Measurements from ENCODE around the gene CCDC171. TPM values are rescaled to one million over a fixed set of nuclear protein-coding genes. Genes with fewer than 3 reads are reported as not detected.

The CCDC171 gene
- total and polyA plus RNA-seq, 4 experiments from 2014 or later = 0.11 to 1.9 (median 1.0) TPM

DNA sequence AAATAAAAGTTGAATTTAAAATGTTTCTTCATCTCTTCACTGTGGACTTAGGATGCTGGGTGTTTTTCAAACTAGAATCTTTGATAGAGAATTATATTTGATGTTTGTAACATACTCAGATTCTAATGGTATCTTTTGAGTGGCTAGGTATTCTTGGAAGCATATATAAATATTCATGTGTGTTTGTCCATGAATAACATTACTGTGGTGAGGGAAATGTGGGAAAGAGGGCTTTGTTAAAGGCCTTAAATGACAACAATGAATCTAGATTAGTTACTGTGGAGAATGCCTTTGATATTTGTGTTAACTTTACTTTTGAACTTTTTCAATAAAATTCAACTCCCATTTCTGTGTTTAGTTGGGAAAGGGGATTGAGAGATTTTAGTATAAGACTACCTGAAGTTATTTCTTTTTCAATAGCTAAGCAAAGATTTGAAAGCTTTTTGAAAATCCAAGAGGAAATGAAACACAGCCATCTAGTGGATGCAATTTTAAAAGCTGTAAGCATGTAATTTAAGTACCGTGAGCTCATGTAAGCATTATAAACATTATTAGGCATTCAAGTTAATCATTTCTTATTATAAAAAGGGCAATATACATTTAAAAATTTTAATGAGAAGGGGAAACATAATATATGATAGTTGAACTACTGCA is 69.6 kb downstream of the CCDC171 start:
- no peak for DNase-seq
- ChIA-PET POLR2A (ENCODE audit: partially characterized antibody) (no interaction called here), CTCF (ENCODE audit: partially characterized antibody) (interaction anchor here (1.1 kb wide), 1 partner anchor 413 kb away, joined by 3 read pairs; no protein-coding TSS in a partner anchor)
- H3K27ac ChIP-seq (ENCODE audit: low read depth, low read length) = no peak overlapping the region
- no peak overlapping the region for H3K4me3 ChIP-seq (ENCODE audit: low read length in 2 of 2)
- H3K27me3 ChIP-seq (ENCODE audit: insufficient read depth, low read length) = no peaks in the 10 kb centered on the region
- Mint-ChIP-seq H3K4me3 (no peak overlapping the region), H3K4me1 (no peaks in the 10 kb centered on the region), H3K9me3 (peaks cover 0 to 7% (median 3%) of the 10 kb centered on the region in 8 donors), H3K36me3 (peaks cover 0 to 14% of the 10 kb centered on the region in 2 donors), H3K27me3 (no peaks in the 10 kb centered on the region), H3K27ac (no peak overlapping the region)
- no peaks in the 10 kb centered on the region for H3K36me3 ChIP-seq (ENCODE audit: insufficient read depth, low read length)
- H3K4me1 ChIP-seq (ENCODE audit: insufficient read depth, low read length) = no peaks in the 10 kb centered on the region
- intact Hi-C loops (cut with micrococcal nuclease) = no loop called here
- no peaks in the 10 kb centered on the region for H3K9me3 ChIP-seq (ENCODE audit: control insufficient read depth in 1 of 2, low read length in 2 of 2)

DNA sequence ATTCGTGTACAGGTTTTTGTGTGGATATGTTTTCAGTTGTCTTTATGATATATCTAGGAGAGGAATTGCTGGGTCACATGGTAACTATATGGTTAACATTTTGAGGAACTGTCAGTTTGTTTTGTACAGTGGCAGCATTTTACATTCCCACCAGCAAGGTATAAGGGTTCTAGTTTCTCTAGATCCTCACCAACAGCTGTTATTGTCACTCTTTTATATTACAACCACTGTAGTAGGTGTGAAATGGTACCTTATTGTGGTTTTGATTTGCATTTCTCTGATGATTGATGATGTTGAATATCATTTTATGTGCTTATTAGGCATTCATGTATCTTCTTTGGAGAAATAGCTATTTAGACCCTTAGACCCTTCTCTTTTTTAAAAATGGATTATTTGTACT is 82.9 kb downstream of the CCDC171 start:
- DNase-seq = no peak
- Histone ChIP-seq H3K4me3 (ENCODE audit: low read length in 2 of 2) (no peak overlapping the region), H3K27ac (ENCODE audit: low read depth, low read length) (no peak overlapping the region), H3K4me1 (ENCODE audit: insufficient read depth, low read length) (no peaks in the 10 kb centered on the region), H3K36me3 (ENCODE audit: insufficient read depth, low read length) (no peaks in the 10 kb centered on the region), H3K27me3 (ENCODE audit: insufficient read depth, low read length) (no peaks in the 10 kb centered on the region), H3K9me3 (ENCODE audit: control insufficient read depth in 1 of 2, low read length in 2 of 2) (no peaks in the 10 kb centered on the region)
- Mint-ChIP-seq H3K36me3 (no peaks in the 10 kb centered on the region), H3K4me1 (no peaks in the 10 kb centered on the region), H3K4me3 (no peak overlapping the region), H3K9me3 (peaks cover 0 to 11% (median 4%) of the 10 kb centered on the region in 8 donors), H3K27me3 (no peaks in the 10 kb centered on the region), H3K27ac (no peak overlapping the region)
- POLR2A ChIA-PET (ENCODE audit: partially characterized antibody) = no interaction called here
- intact Hi-C loops (cut with micrococcal nuclease) = no loop called here
- CTCF ChIA-PET (ENCODE audit: partially characterized antibody) = no interaction called here

DNA sequence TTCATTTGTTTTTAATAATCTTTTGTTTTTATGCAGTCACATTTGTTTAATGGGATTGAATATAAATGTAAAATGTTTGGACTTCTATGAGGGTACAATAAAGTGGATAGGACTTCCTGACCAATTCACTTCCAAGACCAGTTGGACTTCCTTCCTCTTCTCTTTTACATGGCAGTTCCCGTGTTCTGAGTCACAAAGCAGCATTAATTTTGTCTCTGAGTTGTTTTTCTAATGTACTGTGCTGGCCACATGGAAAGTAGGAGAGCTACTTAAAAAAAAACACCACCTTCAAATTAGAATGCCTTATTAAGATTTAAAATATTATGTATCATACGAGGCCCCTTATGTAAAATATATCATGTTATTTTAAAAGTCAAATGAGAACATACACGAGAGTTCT is 87.3 kb downstream of the CCDC171 start:
- no peaks in the 10 kb centered on the region for H3K9me3 ChIP-seq (ENCODE audit: control insufficient read depth in 1 of 2, low read length in 2 of 2)
- H3K27ac ChIP-seq (ENCODE audit: low read depth, low read length) = no peak overlapping the region
- H3K4me1 ChIP-seq (ENCODE audit: insufficient read depth, low read length) = no peaks in the 10 kb centered on the region
- POLR2A ChIA-PET (ENCODE audit: partially characterized antibody) = no interaction called here
- H3K36me3 ChIP-seq (ENCODE audit: insufficient read depth, low read length) = no peaks in the 10 kb centered on the region
- no peaks in the 10 kb centered on the region for H3K36me3 Mint-ChIP-seq
- H3K4me3 ChIP-seq (ENCODE audit: low read length in 2 of 2) = no peak overlapping the region
- CTCF ChIA-PET (ENCODE audit: partially characterized antibody) = interaction anchor here (2.8 kb wide), 1 partner anchor 13 kb away, joined by 9 read pairs; no protein-coding TSS in a partner anchor
- H3K4me1 Mint-ChIP-seq = peaks cover 0 to 1% (median 0%) of the 10 kb centered on the region in 4 donors
- intact Hi-C loops (cut with micrococcal nuclease) = loop anchor here (10.0 kb wide), 1 partner anchor 535 kb away; no protein-coding TSS in a partner anchor
- no peak for DNase-seq
- peaks cover 0 to 2% of the 10 kb centered on the region in 2 donors for H3K27me3 Mint-ChIP-seq
- H3K9me3 Mint-ChIP-seq = no peaks in the 10 kb centered on the region
- no peak overlapping the region for H3K4me3 Mint-ChIP-seq
- no peaks in the 10 kb centered on the region for H3K27me3 ChIP-seq (ENCODE audit: insufficient read depth, low read length)
- H3K27ac Mint-ChIP-seq = peak overlapping the region in 1 of 7 donors; percentile 8

DNA sequence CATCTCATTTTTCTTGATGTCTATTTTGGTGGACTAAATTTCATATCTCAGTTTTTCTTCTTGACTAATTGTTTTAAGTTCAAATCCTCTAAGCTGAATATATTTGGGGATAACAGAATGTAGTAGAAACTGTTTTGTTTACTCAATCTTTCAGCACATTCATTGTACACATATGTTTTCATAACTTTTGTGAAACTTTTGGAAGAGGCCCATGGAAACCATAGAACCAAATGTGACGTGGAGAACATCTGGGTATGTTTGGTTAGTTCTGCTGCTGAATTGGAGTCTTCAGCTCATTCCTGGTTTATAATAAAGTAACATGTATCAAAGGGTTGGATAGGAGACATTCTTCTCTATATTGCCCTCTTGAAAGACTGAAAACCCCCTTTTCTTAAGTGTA is 88.4 kb downstream of the CCDC171 start:
- no peaks in the 10 kb centered on the region for H3K36me3 Mint-ChIP-seq
- no peaks in the 10 kb centered on the region for H3K9me3 ChIP-seq (ENCODE audit: control insufficient read depth in 1 of 2, low read length in 2 of 2)
- peaks cover 0 to 9% (median 0%) of the 10 kb centered on the region in 8 donors for H3K9me3 Mint-ChIP-seq
- H3K4me1 ChIP-seq (ENCODE audit: insufficient read depth, low read length) = no peaks in the 10 kb centered on the region
- intact Hi-C loops (cut with micrococcal nuclease) = loop anchor here (10.0 kb wide), 1 partner anchor 536 kb away; no protein-coding TSS in a partner anchor
- H3K4me1 Mint-ChIP-seq = peaks cover 0 to 1% (median 0%) of the 10 kb centered on the region in 4 donors
- no peaks in the 10 kb centered on the region for H3K27me3 ChIP-seq (ENCODE audit: insufficient read depth, low read length)
- CTCF ChIA-PET (ENCODE audit: partially characterized antibody) = interaction anchor here (2.8 kb wide), 1 partner anchor 11 kb away, joined by 9 read pairs; no protein-coding TSS in a partner anchor
- H3K4me3 ChIP-seq (ENCODE audit: low read length in 2 of 2) = no peak overlapping the region
- H3K27ac ChIP-seq (ENCODE audit: low read depth, low read length) = no peak overlapping the region
- no peak for DNase-seq
- no peak overlapping the region for H3K27ac Mint-ChIP-seq
- no peak overlapping the region for H3K4me3 Mint-ChIP-seq
- H3K27me3 Mint-ChIP-seq = peaks cover 2% of the 10 kb centered on the region in 2 donors
- H3K36me3 ChIP-seq (ENCODE audit: insufficient read depth, low read length) = no peaks in the 10 kb centered on the region
- POLR2A ChIA-PET (ENCODE audit: partially characterized antibody) = no interaction called here

DNA sequence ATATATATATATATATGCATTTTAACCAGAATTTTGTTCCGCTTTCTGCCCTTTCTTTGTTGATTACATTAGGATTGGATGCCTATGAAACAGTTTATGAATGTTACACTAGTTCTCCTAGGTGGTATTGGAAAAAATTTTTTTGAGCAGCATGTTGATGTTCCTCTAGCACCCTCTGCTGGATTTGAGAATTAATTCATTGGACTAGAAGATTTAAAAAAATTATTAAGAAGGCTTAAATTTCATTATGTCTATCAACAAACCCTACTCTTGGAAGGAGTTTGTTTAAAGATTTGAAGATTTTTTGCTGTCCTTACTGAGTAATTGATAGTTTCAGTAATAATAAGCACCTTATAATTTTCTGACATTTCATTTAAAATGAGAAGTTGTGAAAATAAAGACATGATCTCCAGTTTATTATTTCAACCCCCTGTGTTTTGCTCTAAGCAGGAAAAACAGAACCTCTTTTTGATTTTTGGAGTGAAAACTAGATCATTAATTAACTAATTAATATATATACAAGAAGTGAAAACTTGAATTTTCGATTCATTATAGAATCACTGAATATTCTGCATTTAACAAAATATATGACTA is 89.6 kb downstream of the CCDC171 start:
- DNase-seq = peak in 4 of 5 donors; percentile 6 to 15 (median 12)
- H3K9me3 Mint-ChIP-seq = peaks cover 0 to 10% (median 0%) of the 10 kb centered on the region in 8 donors
- intact Hi-C loops (cut with micrococcal nuclease) = loop anchor here (10.0 kb wide), 1 partner anchor 538 kb away; no protein-coding TSS in a partner anchor
- Histone ChIP-seq H3K27me3 (ENCODE audit: insufficient read depth, low read length) (no peaks in the 10 kb centered on the region), H3K36me3 (ENCODE audit: insufficient read depth, low read length) (no peaks in the 10 kb centered on the region), H3K27ac (ENCODE audit: low read depth, low read length) (no peak overlapping the region), H3K4me1 (ENCODE audit: insufficient read depth, low read length) (no peaks in the 10 kb centered on the region), H3K9me3 (ENCODE audit: control insufficient read depth in 1 of 2, low read length in 2 of 2) (no peaks in the 10 kb centered on the region), H3K4me3 (ENCODE audit: low read length in 2 of 2) (no peak overlapping the region)
- H3K4me3 Mint-ChIP-seq = no peak overlapping the region
- POLR2A ChIA-PET (ENCODE audit: partially characterized antibody) = no interaction called here
- H3K27me3 Mint-ChIP-seq = peaks cover 2 to 3% of the 10 kb centered on the region in 2 donors
- no peaks in the 10 kb centered on the region for H3K36me3 Mint-ChIP-seq
- no peak overlapping the region for H3K27ac Mint-ChIP-seq
- CTCF ChIA-PET (ENCODE audit: partially characterized antibody) = interaction anchor here (2.8 kb wide), 1 partner anchor 10 kb away, joined by 9 read pairs; no protein-coding TSS in a partner anchor
- peaks cover 0 to 1% (median 0%) of the 10 kb centered on the region in 4 donors for H3K4me1 Mint-ChIP-seq

DNA sequence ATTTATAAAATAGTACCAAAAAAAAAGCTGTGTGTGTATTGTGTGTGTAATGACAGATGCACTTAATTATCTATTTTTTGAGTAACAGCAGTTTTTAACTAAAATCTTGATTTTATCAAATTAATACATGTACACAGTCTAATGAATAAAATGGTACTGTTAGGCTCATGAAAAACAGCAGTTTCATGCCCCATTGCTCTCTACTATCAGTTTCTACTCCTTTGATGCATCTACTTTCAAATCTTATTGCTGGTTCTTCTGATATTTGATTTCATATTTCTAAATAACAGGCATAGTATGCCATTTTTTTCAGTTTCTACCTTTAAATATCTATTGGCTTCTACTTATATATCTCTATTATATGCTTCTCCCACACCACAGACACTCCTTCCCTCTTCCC is 117.4 kb downstream of the CCDC171 start:
- Histone ChIP-seq H3K4me3 (ENCODE audit: low read length in 2 of 2) (no peak overlapping the region), H3K4me1 (ENCODE audit: insufficient read depth, low read length) (no peaks in the 10 kb centered on the region), H3K9me3 (ENCODE audit: control insufficient read depth in 1 of 2, low read length in 2 of 2) (no peaks in the 10 kb centered on the region), H3K36me3 (ENCODE audit: insufficient read depth, low read length) (no peaks in the 10 kb centered on the region), H3K27me3 (ENCODE audit: insufficient read depth, low read length) (no peaks in the 10 kb centered on the region), H3K27ac (ENCODE audit: low read depth, low read length) (no peak overlapping the region)
- Mint-ChIP-seq H3K27me3 (no peaks in the 10 kb centered on the region), H3K36me3 (peaks cover 0 to 2% of the 10 kb centered on the region in 2 donors), H3K4me1 (no peaks in the 10 kb centered on the region), H3K27ac (no peak overlapping the region), H3K4me3 (no peak overlapping the region), H3K9me3 (peaks cover 0 to 21% (median 7%) of the 10 kb centered on the region in 8 donors)
- ChIA-PET POLR2A (ENCODE audit: partially characterized antibody) (interaction anchor here (0.7 kb wide), 1 partner anchor 668 kb away, joined by 3 read pairs; no protein-coding TSS in a partner anchor), CTCF (ENCODE audit: partially characterized antibody) (no interaction called here)
- no peak for DNase-seq
- intact Hi-C loops (cut with micrococcal nuclease) = no loop called here

DNA sequence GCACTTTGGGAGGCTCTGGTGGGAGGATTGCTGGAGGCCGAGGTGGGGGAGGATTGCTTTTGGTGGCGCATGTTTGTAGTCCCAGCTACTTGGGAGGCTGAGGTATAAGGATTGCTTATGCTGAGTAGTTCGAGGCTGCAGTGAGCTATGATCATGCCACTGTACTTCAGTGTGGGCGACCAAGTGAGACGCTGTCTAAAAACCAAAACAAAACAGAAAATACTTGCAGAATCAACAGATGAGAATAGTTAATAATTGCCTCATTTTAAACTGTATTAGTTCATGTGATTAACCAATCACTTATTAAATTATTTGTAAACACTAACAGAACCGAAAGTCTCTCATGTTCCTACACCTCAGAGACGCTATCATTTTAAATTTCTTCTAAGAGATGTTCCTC is 118.1 kb downstream of the CCDC171 start:
- Histone ChIP-seq H3K27ac (ENCODE audit: low read depth, low read length) (no peak overlapping the region), H3K27me3 (ENCODE audit: insufficient read depth, low read length) (no peaks in the 10 kb centered on the region), H3K4me1 (ENCODE audit: insufficient read depth, low read length) (no peaks in the 10 kb centered on the region), H3K9me3 (ENCODE audit: control insufficient read depth in 1 of 2, low read length in 2 of 2) (no peaks in the 10 kb centered on the region), H3K36me3 (ENCODE audit: insufficient read depth, low read length) (no peaks in the 10 kb centered on the region), H3K4me3 (ENCODE audit: low read length in 2 of 2) (no peak overlapping the region)
- H3K9me3 Mint-ChIP-seq = peaks cover 0 to 21% (median 7%) of the 10 kb centered on the region in 8 donors
- no peak for DNase-seq
- no peak overlapping the region for H3K4me3 Mint-ChIP-seq
- CTCF ChIA-PET (ENCODE audit: partially characterized antibody) = no interaction called here
- intact Hi-C loops (cut with micrococcal nuclease) = no loop called here
- H3K36me3 Mint-ChIP-seq = peaks cover 2 to 3% of the 10 kb centered on the region in 2 donors
- no peak overlapping the region for H3K27ac Mint-ChIP-seq
- POLR2A ChIA-PET (ENCODE audit: partially characterized antibody) = interaction anchor here (0.7 kb wide), 1 partner anchor 669 kb away, joined by 3 read pairs; no protein-coding TSS in a partner anchor
- no peaks in the 10 kb centered on the region for H3K4me1 Mint-ChIP-seq
- no peaks in the 10 kb centered on the region for H3K27me3 Mint-ChIP-seq
